Measurements from ENCODE around the gene CCDC89. TPM values are rescaled to one million over a fixed set of nuclear protein-coding genes. Genes with fewer than 3 reads are reported as not detected.
A peak's percentile ranks its signal among the peaks of the same experiment; 100 is the strongest.

Gene CCDC89
- total and polyA plus RNA-seq, 12 donors: 0.61 to 2.3 (median 1.8) TPM; not detected in 1

- 68 to 72% (median 72%) methylated on average over 3 of the region's 3 CpGs for WGBS, 4 donors
- H3K27ac ChIP-seq: no peak overlapping the region
- H3K4me3 ChIP-seq: no peak overlapping the region
- no peaks in the 10 kb centered on the region for H3K27me3 ChIP-seq
- no peak for TF ChIP-seq POLR2A (IDR thresholded peaks at IDR 0.05)
- peak in 1 of 6 experiments; percentile 7 for TF ChIP-seq CTCF (IDR thresholded peaks at IDR 0.05)
- intact Hi-C loops (cut with DNase I): no loop called here
- H3K4me1 ChIP-seq (replicated peaks in 1 of 2): no peaks in the 10 kb centered on the region
- DNase-seq: no peak
- H3K36me3 ChIP-seq (replicated peaks in 1 of 2): no peaks in the 10 kb centered on the region
- no peaks in the 10 kb centered on the region for H3K9me3 ChIP-seq (replicated peaks in 1 of 3)
Measured at GRCh38 chr11:85725510-85726258, 39.7 kb upstream of the CCDC89 start.

- Histone ChIP-seq H3K27ac (no peak overlapping the region), H3K27me3 (no peaks in the 10 kb centered on the region), H3K4me3 (no peak overlapping the region), H3K4me1 (replicated peaks in 1 of 2) (no peaks in the 10 kb centered on the region), H3K9me3 (replicated peaks in 1 of 3) (no peaks in the 10 kb centered on the region), H3K36me3 (replicated peaks in 1 of 2) (no peaks in the 10 kb centered on the region)
- 68 to 85% (median 74%) methylated on average over 6 of the region's 6 CpGs for WGBS, 4 donors
- TF ChIP-seq POLR2A (IDR thresholded peaks at IDR 0.05) (no peak), CTCF (IDR thresholded peaks at IDR 0.05) (no peak)
- intact Hi-C loops (cut with DNase I): no loop called here
- DNase-seq: no peak
Measured at GRCh38 chr11:85724748-85725465, 38.9 kb upstream of the CCDC89 start.

GRCh38 chr11:85723088-85723487 lies 37.1 kb upstream of the CCDC89 start:
- H3K27me3 ChIP-seq: no peaks in the 10 kb centered on the region
- 85 to 94% (median 92%) methylated on average over 5 of the region's 5 CpGs for WGBS, 4 donors
- H3K4me3 ChIP-seq: no peak overlapping the region
- intact Hi-C loops (cut with DNase I): no loop called here
- no peak overlapping the region for H3K27ac ChIP-seq
- H3K36me3 ChIP-seq (replicated peaks in 1 of 2): no peaks in the 10 kb centered on the region
- no peaks in the 10 kb centered on the region for H3K9me3 ChIP-seq (replicated peaks in 1 of 3)
- DNase-seq: no peak
- H3K4me1 ChIP-seq (replicated peaks in 1 of 2): no peaks in the 10 kb centered on the region
- TF ChIP-seq POLR2A (IDR thresholded peaks at IDR 0.05) (no peak), CTCF (IDR thresholded peaks at IDR 0.05) (no peak)

GRCh38 chr11:85721191-85721590 lies 35.2 kb upstream of the CCDC89 start:
- Histone ChIP-seq H3K36me3 (replicated peaks in 1 of 2) (no peaks in the 10 kb centered on the region), H3K27ac (no peak overlapping the region), H3K27me3 (no peaks in the 10 kb centered on the region), H3K4me3 (no peak overlapping the region), H3K4me1 (replicated peaks in 1 of 2) (no peaks in the 10 kb centered on the region), H3K9me3 (replicated peaks in 1 of 3) (no peaks in the 10 kb centered on the region)
- DNase-seq: no peak
- intact Hi-C loops (cut with DNase I): no loop called here
- WGBS, 4 donors: 72 to 96% (median 91%) methylated on average over 3 of the region's 3 CpGs
- TF ChIP-seq CTCF (IDR thresholded peaks at IDR 0.05) (no peak), POLR2A (IDR thresholded peaks at IDR 0.05) (no peak)
